Measurements from ENCODE around the gene SORL1. TPM values are rescaled to one million over a fixed set of nuclear protein-coding genes. Genes with fewer than 3 reads are reported as not detected.
A peak's percentile ranks its signal among the peaks of the same experiment; 100 is the strongest.

SORL1 gene
- total RNA-seq, 1 donor from 2014 or later: 11.3 TPM

- TF ChIP-seq CTCF (IDR thresholded peaks at IDR 0.05; ENCODE audit: insufficient read depth, low read length, severe bottlenecking): no peak
- H3K4me3 ChIP-seq (ENCODE audit: low read depth, low read length): no peak overlapping the region
- no peak for FAIRE-seq
- DNase-seq (ENCODE audit: low read depth): no peak
- H3K27me3 ChIP-seq (ENCODE audit: control insufficient read depth, insufficient read depth, low read length): peaks cover 8% of the 10 kb centered on the region
- H3K36me3 ChIP-seq (ENCODE audit: control insufficient read depth, insufficient read depth, low read length): no peaks in the 10 kb centered on the region
These were observed 16.3 kb upstream of the SORL1 start for GRCh38 chr11:121435551-121436511.

GRCh38 chr11:121437018-121437685, 15.0 kb upstream of the SORL1 start:
- FAIRE-seq (no peak), DNase-seq (ENCODE audit: low read depth) (peak; percentile 84)
- no peak for TF ChIP-seq CTCF (IDR thresholded peaks at IDR 0.05; ENCODE audit: insufficient read depth, low read length, severe bottlenecking)
- Histone ChIP-seq H3K27me3 (ENCODE audit: control insufficient read depth, insufficient read depth, low read length) (peaks cover 8% of the 10 kb centered on the region), H3K36me3 (ENCODE audit: control insufficient read depth, insufficient read depth, low read length) (no peaks in the 10 kb centered on the region), H3K4me3 (ENCODE audit: low read depth, low read length) (no peak overlapping the region)

DNA sequence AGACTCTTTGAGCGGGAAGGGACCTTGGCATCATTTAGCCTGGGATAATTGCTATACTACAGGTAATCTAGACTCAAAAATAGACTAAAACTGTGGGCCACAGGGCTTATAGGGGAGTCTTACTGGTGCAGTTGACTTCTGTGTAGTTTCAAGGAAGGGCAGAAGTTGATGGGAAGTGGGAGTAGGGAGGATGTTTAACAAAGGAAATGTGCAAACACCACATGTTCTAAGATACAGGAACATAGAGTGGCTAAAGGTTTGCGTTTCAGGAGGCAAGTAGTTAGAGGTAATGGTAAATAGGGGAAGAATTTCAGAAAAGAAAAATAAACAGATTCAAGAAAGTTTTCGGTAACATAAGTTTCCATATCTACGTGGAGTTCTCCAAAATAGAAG, 14.4 kb upstream of the SORL1 start:
- Histone ChIP-seq H3K27me3 (ENCODE audit: control insufficient read depth, insufficient read depth, low read length) (peaks cover 8% of the 10 kb centered on the region), H3K4me3 (ENCODE audit: low read depth, low read length) (no peak overlapping the region), H3K36me3 (ENCODE audit: control insufficient read depth, insufficient read depth, low read length) (no peaks in the 10 kb centered on the region)
- DNase-seq (ENCODE audit: low read depth): no peak
- TF ChIP-seq CTCF (IDR thresholded peaks at IDR 0.05; ENCODE audit: insufficient read depth, low read length, severe bottlenecking): no peak
- FAIRE-seq: no peak

DNA sequence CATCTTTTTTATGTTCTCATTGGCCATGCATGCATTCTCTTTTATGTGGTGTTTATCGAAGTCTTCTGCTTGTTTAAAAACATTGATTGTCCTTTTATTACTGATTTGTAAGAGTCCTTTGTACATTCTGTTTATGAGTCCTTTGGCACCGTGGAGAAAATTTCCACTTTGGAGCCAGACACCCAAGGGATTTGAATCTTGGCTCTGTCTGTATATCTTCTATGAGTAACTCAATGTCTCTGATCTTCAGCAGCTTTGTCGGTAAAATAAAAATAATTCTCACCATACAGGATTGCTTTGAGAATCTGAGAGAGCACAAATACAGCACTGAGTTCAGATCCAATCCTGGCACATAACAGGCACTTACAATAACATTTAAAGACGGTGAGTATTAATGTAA, 12.8 kb upstream of the SORL1 start:
- FAIRE-seq: no peak
- DNase-seq (ENCODE audit: low read depth): no peak
- TF ChIP-seq CTCF (IDR thresholded peaks at IDR 0.05; ENCODE audit: insufficient read depth, low read length, severe bottlenecking): no peak

DNA sequence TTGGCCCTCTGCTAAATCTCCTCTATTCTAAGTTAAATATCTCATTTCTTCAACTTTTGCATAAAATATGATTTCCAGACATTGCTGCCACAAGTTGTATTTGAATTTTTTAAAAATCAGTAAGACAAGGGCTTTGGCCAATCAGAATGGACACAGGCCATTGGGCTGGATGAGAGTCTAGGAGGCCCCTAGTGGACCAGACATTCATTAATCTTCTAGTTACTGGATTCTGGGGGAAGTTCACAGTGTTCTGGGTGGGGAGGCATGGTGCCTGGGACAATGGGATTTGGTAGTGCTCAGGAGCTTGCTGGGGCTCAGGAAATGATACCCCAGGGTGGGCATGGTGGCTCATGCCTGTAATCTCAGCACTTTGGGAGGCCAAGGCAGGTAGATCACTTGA, 12.4 kb upstream of the SORL1 start:
- DNase-seq (ENCODE audit: low read depth) (no peak), FAIRE-seq (no peak)
- no peak for TF ChIP-seq CTCF (IDR thresholded peaks at IDR 0.05; ENCODE audit: insufficient read depth, low read length, severe bottlenecking)
- no peaks in the 10 kb centered on the region for H3K36me3 ChIP-seq (ENCODE audit: control insufficient read depth, insufficient read depth, low read length)
- no peak overlapping the region for H3K4me3 ChIP-seq (ENCODE audit: low read depth, low read length)
- peaks cover 8% of the 10 kb centered on the region for H3K27me3 ChIP-seq (ENCODE audit: control insufficient read depth, insufficient read depth, low read length)

More for the DNA sequence above, 12.8 kb upstream of the SORL1 start:
- Histone ChIP-seq H3K4me3 (ENCODE audit: low read depth, low read length) (no peak overlapping the region), H3K27me3 (ENCODE audit: control insufficient read depth, insufficient read depth, low read length) (peaks cover 8% of the 10 kb centered on the region), H3K36me3 (ENCODE audit: control insufficient read depth, insufficient read depth, low read length) (no peaks in the 10 kb centered on the region)
